ENCODE data around the gene LHX3.
A peak's percentile ranks its signal among the peaks of the same experiment; 100 is the strongest.

Gene LHX3

DNA sequence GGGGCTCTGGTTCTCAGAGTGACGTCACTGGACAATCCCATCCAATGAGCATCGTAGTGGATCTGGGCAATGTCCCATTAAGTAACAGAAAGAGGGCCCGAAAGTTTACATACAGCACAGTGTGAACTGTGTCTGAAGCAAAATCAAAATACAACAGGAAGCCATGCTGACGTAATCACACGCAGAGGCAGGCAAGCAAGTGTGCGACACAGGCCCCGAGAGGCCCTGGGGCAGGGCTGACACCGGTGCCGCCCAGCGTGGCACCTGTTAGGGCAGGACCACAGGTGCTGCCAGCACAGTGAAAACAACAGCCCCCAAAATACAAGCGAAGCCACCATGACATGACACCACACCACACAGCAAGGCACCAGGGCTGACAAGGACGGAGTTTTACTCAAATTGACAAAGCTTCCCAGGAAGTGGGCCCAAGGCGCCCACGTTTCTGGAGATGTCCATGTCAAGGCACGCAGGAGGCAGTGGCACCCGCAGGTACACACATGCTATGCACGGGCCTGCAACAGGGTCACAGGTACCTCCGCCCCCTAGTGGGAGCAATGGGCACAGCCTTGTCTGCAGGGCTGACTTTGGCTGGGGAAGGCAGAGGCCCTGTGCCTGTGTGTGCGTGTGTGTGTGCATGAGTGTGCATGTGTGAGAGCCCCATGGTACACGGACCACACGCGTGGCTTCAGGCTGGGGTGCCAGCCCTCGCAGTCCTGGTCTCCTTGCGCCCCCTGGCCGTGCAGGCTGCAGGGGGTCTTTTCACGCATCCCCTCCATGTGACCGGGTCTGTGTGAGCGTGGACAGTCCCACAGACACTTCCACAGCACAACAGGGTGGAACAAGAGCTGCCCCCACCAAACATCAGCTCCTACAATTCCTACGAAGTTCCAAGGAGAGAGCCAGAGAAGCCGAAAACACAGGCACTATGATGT is 21.1 kb upstream of the LHX3 start:
- Mint-ChIP-seq H3K27me3 (ENCODE audit: low read depth, poor library complexity) (no peaks in the 10 kb centered on the region), H3K36me3 (ENCODE audit: low read depth) (peaks cover 19% of the 10 kb centered on the region), H3K27ac (no peak overlapping the region), H3K4me3 (no peak overlapping the region), H3K9me3 (no peaks in the 10 kb centered on the region), H3K4me1 (peaks cover 75% of the 10 kb centered on the region)
- peak; percentile 81 for DNase-seq
- TF ChIP-seq, protein P1, sequence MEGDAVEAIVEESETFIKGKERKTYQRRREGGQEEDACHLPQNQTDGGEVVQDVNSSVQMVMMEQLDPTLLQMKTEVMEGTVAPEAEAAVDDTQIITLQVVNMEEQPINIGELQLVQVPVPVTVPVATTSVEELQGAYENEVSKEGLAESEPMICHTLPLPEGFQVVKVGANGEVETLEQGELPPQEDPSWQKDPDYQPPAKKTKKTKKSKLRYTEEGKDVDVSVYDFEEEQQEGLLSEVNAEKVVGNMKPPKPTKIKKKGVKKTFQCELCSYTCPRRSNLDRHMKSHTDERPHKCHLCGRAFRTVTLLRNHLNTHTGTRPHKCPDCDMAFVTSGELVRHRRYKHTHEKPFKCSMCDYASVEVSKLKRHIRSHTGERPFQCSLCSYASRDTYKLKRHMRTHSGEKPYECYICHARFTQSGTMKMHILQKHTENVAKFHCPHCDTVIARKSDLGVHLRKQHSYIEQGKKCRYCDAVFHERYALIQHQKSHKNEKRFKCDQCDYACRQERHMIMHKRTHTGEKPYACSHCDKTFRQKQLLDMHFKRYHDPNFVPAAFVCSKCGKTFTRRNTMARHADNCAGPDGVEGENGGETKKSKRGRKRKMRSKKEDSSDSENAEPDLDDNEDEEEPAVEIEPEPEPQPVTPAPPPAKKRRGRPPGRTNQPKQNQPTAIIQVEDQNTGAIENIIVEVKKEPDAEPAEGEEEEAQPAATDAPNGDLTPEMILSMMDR (IDR thresholded peaks at IDR 0.05) = peak; percentile 83

- Mint-ChIP-seq H3K27me3 (ENCODE audit: low read depth, poor library complexity) (peaks cover 2% of the 10 kb centered on the region), H3K27ac (no peak overlapping the region), H3K4me3 (no peak overlapping the region), H3K4me1 (peaks cover 68% of the 10 kb centered on the region), H3K36me3 (ENCODE audit: low read depth) (peaks cover 16% of the 10 kb centered on the region), H3K9me3 (no peaks in the 10 kb centered on the region)
- no peak for DNase-seq
- TF ChIP-seq, protein P1 (IDR thresholded peaks at IDR 0.05) = no peak
Observed at GRCh38 chr9:136225366-136225747, 20.4 kb upstream of the LHX3 start.

- peaks cover 16% of the 10 kb centered on the region for H3K36me3 Mint-ChIP-seq (ENCODE audit: low read depth)
- TF ChIP-seq, protein P1 (IDR thresholded peaks at IDR 0.05) = no peak
- H3K27me3 Mint-ChIP-seq (ENCODE audit: low read depth, poor library complexity) = peaks cover 2% of the 10 kb centered on the region
- peaks cover 59% of the 10 kb centered on the region for H3K4me1 Mint-ChIP-seq
- no peak for DNase-seq
- H3K4me3 Mint-ChIP-seq = no peak overlapping the region
- H3K27ac Mint-ChIP-seq = no peak overlapping the region
- no peaks in the 10 kb centered on the region for H3K9me3 Mint-ChIP-seq
Observed at GRCh38 chr9:136223871-136224640, 19.1 kb upstream of the LHX3 start.

- H3K9me3 Mint-ChIP-seq = no peaks in the 10 kb centered on the region
- H3K27ac Mint-ChIP-seq = peak overlapping the region; percentile 85
- TF ChIP-seq, protein P1 (IDR thresholded peaks at IDR 0.05) = no peak
- peaks cover 16% of the 10 kb centered on the region for H3K36me3 Mint-ChIP-seq (ENCODE audit: low read depth)
- H3K27me3 Mint-ChIP-seq (ENCODE audit: low read depth, poor library complexity) = peaks cover 2% of the 10 kb centered on the region
- no peak for DNase-seq
- peaks cover 49% of the 10 kb centered on the region for H3K4me1 Mint-ChIP-seq
- H3K4me3 Mint-ChIP-seq = no peak overlapping the region
Observed at GRCh38 chr9:136222906-136223285, 18.0 kb upstream of the LHX3 start.

GRCh38 chr9:136222166-136222905 is 17.4 kb upstream of the LHX3 start:
- no peak for DNase-seq

More at GRCh38 chr9:136222166-136222905, 17.4 kb upstream of the LHX3 start:
- no peaks in the 10 kb centered on the region for H3K9me3 Mint-ChIP-seq
- TF ChIP-seq, protein P1 (IDR thresholded peaks at IDR 0.05) = no peak
- no peak overlapping the region for H3K4me3 Mint-ChIP-seq
- peaks cover 2% of the 10 kb centered on the region for H3K27me3 Mint-ChIP-seq (ENCODE audit: low read depth, poor library complexity)
- H3K36me3 Mint-ChIP-seq (ENCODE audit: low read depth) = peaks cover 16% of the 10 kb centered on the region
- H3K4me1 Mint-ChIP-seq = peaks cover 47% of the 10 kb centered on the region
- H3K27ac Mint-ChIP-seq = no peak overlapping the region
